Endothelial cell of umbilical vein (primary cell): ENCODE measurements around the gene GALNT14. TPM values are rescaled to one million over a fixed set of nuclear protein-coding genes. Genes with fewer than 3 reads are reported as not detected.

Source experiments
- BruUV-seq: library from RNA; stranded (reverse); fragments of 400-500 nt; replicated peaks from 2 replicates; lab custom pipeline; 2021; lab: Mats Ljungman, UMichigan
- CTCF ChIA-PET: fragments of 300-600, 350-600 bp; sonication (Branson Sonifier 250); formaldehyde crosslinking; loops from one replicate; lab custom pipeline; 2021; ENCODE audit warnings: antibody characterized with exemption, inconsistent platforms; lab: Charles Lee
- POLR2A ChIA-PET: fragments of 300-600, 350-600 bp; sonication (Branson Sonifier 250); formaldehyde crosslinking; loops from one replicate; lab custom pipeline; 2021; ENCODE audit warnings: antibody characterized with exemption, inconsistent platforms; lab: Charles Lee
- DNase-seq: peaks from one replicate; pipeline ENCODE4 v3.0.0-alpha.2; 2011; ENCODE audit warnings: low read depth, low spot score
- FAIRE-seq: peaks from 2 replicates; lab custom pipeline; 2011; peaks lifted over from hg19 to GRCh38; lab: Jason Lieb, UNC
- H2AFZ ChIP-seq: 2 replicates; pipeline ENCODE4 v1.6.0; 2012; ENCODE audit warnings: low read depth, low read length, control low read depth, inconsistent platforms
- H3K27ac ChIP-seq: 2 replicates; pipeline ENCODE4 v1.5.1; 2011; ENCODE audit warnings: low read depth, mild to moderate bottlenecking, control low read depth, low read length, moderate library complexity; ENCODE audit not compliant: insufficient read depth
- H3K27me3 ChIP-seq, 2 experiments: 2 replicates each; pipeline versions ENCODE4 v1.6.0 to v1.6.1; 2011; ENCODE audit warnings: low read length in 2 of 2, mixed read lengths in 1 of 2; ENCODE audit not compliant: control insufficient read depth in 2 of 2, insufficient read depth in 2 of 2
- H3K36me3 ChIP-seq, 2 experiments: 2 replicates in 1 of 2; 3 replicates in 1 of 2; pipeline ENCODE4 v1.5.1; 2011; ENCODE audit warnings: low read length in 2 of 2, mild to moderate bottlenecking in 1 of 2, moderate library complexity in 1 of 2; ENCODE audit not compliant: control insufficient read depth in 2 of 2, insufficient read depth in 2 of 2; ENCODE audit errors: extremely low read depth in 1 of 2
- H3K4me1 ChIP-seq: 3 replicates; pipeline ENCODE4 v1.5.1; 2011; ENCODE audit warnings: mild to moderate bottlenecking, low read length; ENCODE audit not compliant: control insufficient read depth, insufficient read depth; ENCODE audit errors: extremely low read depth
- H3K4me2 ChIP-seq: 2 replicates; pipeline ENCODE4 v1.6.1; 2011; ENCODE audit warnings: low read length, control low read depth, mixed read lengths; ENCODE audit not compliant: insufficient read depth
- H3K4me3 ChIP-seq, 3 experiments: fragments of 200-600 bp in 1 of 3; sonication (generic), shearing (Covaris generic) in 1 of 3; replicated peaks in 1 of 3; 2 replicates each; pipeline ENCODE4 v1.5.1; 2011 to 2016; ENCODE audit warnings: control low read depth in 3 of 3, low read length in 3 of 3, mild to moderate bottlenecking in 2 of 3, inconsistent platforms in 1 of 3, low read depth in 1 of 3, moderate library complexity in 1 of 3; ENCODE audit not compliant: insufficient read depth in 1 of 3
- H3K79me2 ChIP-seq: 2 replicates; pipeline ENCODE4 v1.6.0; 2012; ENCODE audit warnings: low read length, inconsistent platforms; ENCODE audit not compliant: control insufficient read depth, insufficient read depth
- H3K9ac ChIP-seq: replicated peaks from 2 replicates; pipeline ENCODE3; 2011; ENCODE audit warnings: low read length, control low read depth; ENCODE audit not compliant: insufficient read depth; ENCODE audit errors: extremely low read depth
- H3K9me1 ChIP-seq: replicated peaks from 3 replicates; pipeline ENCODE4 v1.6.0; 2011; ENCODE audit warnings: mild to moderate bottlenecking, low read length; ENCODE audit not compliant: control insufficient read depth, insufficient read depth; ENCODE audit errors: extremely low read depth
- H3K9me3 ChIP-seq: replicated peaks from 2 replicates; pipeline ENCODE4 v1.5.1; 2012; ENCODE audit warnings: low read length, inconsistent platforms; ENCODE audit not compliant: control insufficient read depth, insufficient read depth
- H4K20me1 ChIP-seq: replicated peaks from 2 replicates; pipeline ENCODE3; 2011; ENCODE audit warnings: mild to moderate bottlenecking, low read length; ENCODE audit not compliant: control insufficient read depth, insufficient read depth; ENCODE audit errors: extremely low read depth
- CTCF ChIP-seq, 2 donors: IDR thresholded peaks; 1 replicate in 1 of 2; 2 replicates in 1 of 2; pipeline ENCODE4 v1.5.1; 2011; ENCODE audit warnings: low read length in 2 of 2, mild to moderate bottlenecking in 2 of 2, moderate library complexity in 2 of 2, control low read depth in 1 of 2, inconsistent platforms in 1 of 2, low read depth in 1 of 2; ENCODE audit not compliant: insufficient read depth in 1 of 2; ENCODE audit errors: extremely low read depth in 1 of 2
- EZH2 ChIP-seq: IDR thresholded peaks from 2 replicates; pipeline ENCODE4 v1.6.1; 2012; ENCODE audit warnings: borderline replicate concordance, low read depth, mild to moderate bottlenecking, moderate library complexity, low read length, inconsistent platforms; ENCODE audit not compliant: severe bottlenecking
- FOS ChIP-seq: IDR thresholded peaks from 2 replicates; pipeline ENCODE4 v1.6.1; 2011; ENCODE audit warnings: mild to moderate bottlenecking, low read length, moderate library complexity, borderline replicate concordance; ENCODE audit not compliant: insufficient read depth
- GATA2 ChIP-seq: IDR thresholded peaks from 2 replicates; pipeline ENCODE4 v1.7.0; 2011; ENCODE audit warnings: low read depth, mild to moderate bottlenecking, moderate library complexity, mixed read lengths, low read length; ENCODE audit not compliant: insufficient read length, insufficient read depth
- MAX ChIP-seq: IDR thresholded peaks from 2 replicates; pipeline ENCODE4 v1.6.1; 2011; ENCODE audit not compliant: insufficient read depth, insufficient read length
- POLR2A ChIP-seq: IDR thresholded peaks from 2 replicates; pipeline ENCODE4 v1.6.1; 2012; ENCODE audit warnings: low read depth, mild to moderate bottlenecking, control low read depth, low read length
- POLR2AphosphoS5 ChIP-seq: IDR thresholded peaks from 2 replicates; pipeline ENCODE4 v1.6.1; 2012; ENCODE audit warnings: low read depth, mild to moderate bottlenecking, control low read depth, low read length, moderate library complexity; ENCODE audit not compliant: insufficient read depth
- dilution Hi-C: fragments of 300-500 bp; cut with MboI; formaldehyde crosslinking; loops from one replicate; pipeline ENCODE4 v1.15.0; 2019; ENCODE audit warnings: low sequenced_read_pairs; ENCODE audit not compliant: extremely low pct_ligation_motif_present
- intact Hi-C: fragments of 100-400 bp; cut with micrococcal nuclease; formaldehyde crosslinking; loops from one replicate; pipeline ENCODE4 v1.10.0; 2022
- polyA plus RNA-seq, 4 experiments: library from polyadenylated mRNA; depleted of rRNA in 3 of 4; stranded (reverse) in 3 of 4; unstranded in 1 of 4; fragments of >200 nt; gene quantifications; 2 replicates each; pipeline versions ENCODE4 v1.2.1 to v1.2.3, GENCODE V29; 2011 to 2012; ENCODE audit warnings: missing spikeins in 1 of 4
- total RNA-seq: library from RNA; stranded (reverse); gene quantifications from 2 replicates; pipeline ENCODE4 v1.2.3, GENCODE V29; 2021

The GALNT14 gene
- total and polyA plus RNA-seq, 2 donors (not counting 3 experiments of a cell fraction or from before 2014, with no cell fraction given), result 0.04 to 0.40 TPM

GRCh38 chr2:31136732-31137131 lies 1.5 kb downstream of the GALNT14 start:
- H3K79me2 ChIP-seq, result no peaks in the 10 kb centered on the region

More at GRCh38 chr2:31136732-31137131, 1.5 kb downstream of the GALNT14 start:
- Histone ChIP-seq H3K27me3 (peaks cover 23 to 33% of the 10 kb centered on the region in 2 experiments), H3K36me3 (no peaks in the 10 kb centered on the region), H3K9me1 (no peaks in the 10 kb centered on the region), H3K9me3 (no peaks in the 10 kb centered on the region), H4K20me1 (no peaks in the 10 kb centered on the region), H3K4me2 (no peak overlapping the region), H3K27ac (no peak overlapping the region), H2AFZ (no peak overlapping the region), H3K4me3 (no peak overlapping the region), H3K9ac (no peak overlapping the region), H3K4me1 (no peaks in the 10 kb centered on the region)
- FAIRE-seq (no peak), DNase-seq (no peak)
- TF ChIP-seq GATA2, result no peak
- no peak for TF ChIP-seq EZH2
- no peak for TF ChIP-seq POLR2AphosphoS5
- no peak for TF ChIP-seq FOS
- no peak for TF ChIP-seq POLR2A
- no peak for TF ChIP-seq MAX
- no peak for TF ChIP-seq CTCF (IDR thresholded peaks at IDR 0.05; ENCODE audit: extremely low read depth in 1 of 2, insufficient read depth in 1 of 2, low read depth in 1 of 2, low read length in 2 of 2)
- intact Hi-C loops (no loop called here), dilution Hi-C loops (no loop called here)
- ChIA-PET POLR2A (no interaction called here), CTCF (no interaction called here)
- no TSS peak for BruUV-seq
